ENCODE results near the gene RAB27B.

DNA sequence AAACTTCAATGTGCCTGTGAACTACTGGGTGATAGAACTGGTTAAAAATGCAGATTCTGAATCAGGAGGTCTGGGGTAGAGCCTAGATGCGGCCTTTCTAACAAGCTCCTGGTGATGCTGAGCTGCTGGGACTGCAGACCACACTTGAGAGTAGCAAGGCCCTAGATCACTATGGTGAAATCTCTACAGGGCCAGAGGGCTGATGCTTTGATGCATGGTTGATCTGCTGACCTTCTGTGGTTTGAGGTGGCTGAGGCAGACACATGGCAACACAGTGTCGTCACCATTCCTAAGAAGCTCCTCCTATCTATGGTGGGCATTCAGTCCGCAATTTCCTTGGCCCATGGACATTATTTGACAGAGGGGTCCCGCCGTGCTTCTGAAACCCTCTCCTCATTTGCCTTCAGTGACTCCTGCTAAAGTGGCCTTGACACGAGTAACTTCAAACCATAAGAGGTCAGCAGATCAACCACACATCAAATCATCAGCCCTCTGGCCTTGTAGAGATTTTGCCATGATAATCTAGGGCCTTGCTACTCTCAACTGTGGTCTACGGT is 111.2 kb downstream of the RAB27B start:
- TF ChIP-seq ZBTB4 (CRISPR knock-in tag; IDR thresholded peaks at IDR 0.05) (no peak), NFYB (IDR thresholded peaks at IDR 0.05; ENCODE audit: insufficient read depth, low read depth, low read length) (no peak), SIX5 (IDR thresholded peaks at IDR 0.05; ENCODE audit: low read depth, low read length, severe bottlenecking) (no peak), KAT2A (conservative IDR thresholded peaks at IDR 0.05; ENCODE audit: control insufficient read depth, low read depth, low read length) (no peak)
- TF ChIP-seq, protein P1, sequence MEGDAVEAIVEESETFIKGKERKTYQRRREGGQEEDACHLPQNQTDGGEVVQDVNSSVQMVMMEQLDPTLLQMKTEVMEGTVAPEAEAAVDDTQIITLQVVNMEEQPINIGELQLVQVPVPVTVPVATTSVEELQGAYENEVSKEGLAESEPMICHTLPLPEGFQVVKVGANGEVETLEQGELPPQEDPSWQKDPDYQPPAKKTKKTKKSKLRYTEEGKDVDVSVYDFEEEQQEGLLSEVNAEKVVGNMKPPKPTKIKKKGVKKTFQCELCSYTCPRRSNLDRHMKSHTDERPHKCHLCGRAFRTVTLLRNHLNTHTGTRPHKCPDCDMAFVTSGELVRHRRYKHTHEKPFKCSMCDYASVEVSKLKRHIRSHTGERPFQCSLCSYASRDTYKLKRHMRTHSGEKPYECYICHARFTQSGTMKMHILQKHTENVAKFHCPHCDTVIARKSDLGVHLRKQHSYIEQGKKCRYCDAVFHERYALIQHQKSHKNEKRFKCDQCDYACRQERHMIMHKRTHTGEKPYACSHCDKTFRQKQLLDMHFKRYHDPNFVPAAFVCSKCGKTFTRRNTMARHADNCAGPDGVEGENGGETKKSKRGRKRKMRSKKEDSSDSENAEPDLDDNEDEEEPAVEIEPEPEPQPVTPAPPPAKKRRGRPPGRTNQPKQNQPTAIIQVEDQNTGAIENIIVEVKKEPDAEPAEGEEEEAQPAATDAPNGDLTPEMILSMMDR (IDR thresholded peaks at IDR 0.05 in 2 of 3, conservative IDR thresholded peaks at IDR 0.05 in 1 of 3; ENCODE audit: control insufficient read depth in 2 of 3, extremely low read depth in 1 of 3, insufficient read depth in 1 of 3, low read depth in 3 of 3, low read length in 3 of 3), result no peak
- TF ChIP-seq, protein P2, sequence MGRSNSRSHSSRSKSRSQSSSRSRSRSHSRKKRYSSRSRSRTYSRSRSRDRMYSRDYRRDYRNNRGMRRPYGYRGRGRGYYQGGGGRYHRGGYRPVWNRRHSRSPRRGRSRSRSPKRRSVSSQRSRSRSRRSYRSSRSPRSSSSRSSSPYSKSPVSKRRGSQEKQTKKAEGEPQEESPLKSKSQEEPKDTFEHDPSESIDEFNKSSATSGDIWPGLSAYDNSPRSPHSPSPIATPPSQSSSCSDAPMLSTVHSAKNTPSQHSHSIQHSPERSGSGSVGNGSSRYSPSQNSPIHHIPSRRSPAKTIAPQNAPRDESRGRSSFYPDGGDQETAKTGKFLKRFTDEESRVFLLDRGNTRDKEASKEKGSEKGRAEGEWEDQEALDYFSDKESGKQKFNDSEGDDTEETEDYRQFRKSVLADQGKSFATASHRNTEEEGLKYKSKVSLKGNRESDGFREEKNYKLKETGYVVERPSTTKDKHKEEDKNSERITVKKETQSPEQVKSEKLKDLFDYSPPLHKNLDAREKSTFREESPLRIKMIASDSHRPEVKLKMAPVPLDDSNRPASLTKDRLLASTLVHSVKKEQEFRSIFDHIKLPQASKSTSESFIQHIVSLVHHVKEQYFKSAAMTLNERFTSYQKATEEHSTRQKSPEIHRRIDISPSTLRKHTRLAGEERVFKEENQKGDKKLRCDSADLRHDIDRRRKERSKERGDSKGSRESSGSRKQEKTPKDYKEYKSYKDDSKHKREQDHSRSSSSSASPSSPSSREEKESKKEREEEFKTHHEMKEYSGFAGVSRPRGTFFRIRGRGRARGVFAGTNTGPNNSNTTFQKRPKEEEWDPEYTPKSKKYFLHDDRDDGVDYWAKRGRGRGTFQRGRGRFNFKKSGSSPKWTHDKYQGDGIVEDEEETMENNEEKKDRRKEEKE (IDR thresholded peaks at IDR 0.05), result no peak
- TF ChIP-seq, protein P3, sequence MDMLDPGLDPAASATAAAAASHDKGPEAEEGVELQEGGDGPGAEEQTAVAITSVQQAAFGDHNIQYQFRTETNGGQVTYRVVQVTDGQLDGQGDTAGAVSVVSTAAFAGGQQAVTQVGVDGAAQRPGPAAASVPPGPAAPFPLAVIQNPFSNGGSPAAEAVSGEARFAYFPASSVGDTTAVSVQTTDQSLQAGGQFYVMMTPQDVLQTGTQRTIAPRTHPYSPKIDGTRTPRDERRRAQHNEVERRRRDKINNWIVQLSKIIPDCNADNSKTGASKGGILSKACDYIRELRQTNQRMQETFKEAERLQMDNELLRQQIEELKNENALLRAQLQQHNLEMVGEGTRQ (IDR thresholded peaks at IDR 0.05; ENCODE audit: borderline replicate concordance, low read depth, low read length), result no peak
